ENCODE measurements around the gene PSMD1.

- TF ChIP-seq CTCF (IDR thresholded peaks at IDR 0.05) (no peak), POLR2A (IDR thresholded peaks at IDR 0.05) (no peak), EP300 (IDR thresholded peaks at IDR 0.05) (no peak)
These were observed 37.3 kb downstream of the PSMD1 start for GRCh38 chr2:231093933-231094332.
